ENCODE results near the gene CYB561D1.

CYB561D1 gene

DNA sequence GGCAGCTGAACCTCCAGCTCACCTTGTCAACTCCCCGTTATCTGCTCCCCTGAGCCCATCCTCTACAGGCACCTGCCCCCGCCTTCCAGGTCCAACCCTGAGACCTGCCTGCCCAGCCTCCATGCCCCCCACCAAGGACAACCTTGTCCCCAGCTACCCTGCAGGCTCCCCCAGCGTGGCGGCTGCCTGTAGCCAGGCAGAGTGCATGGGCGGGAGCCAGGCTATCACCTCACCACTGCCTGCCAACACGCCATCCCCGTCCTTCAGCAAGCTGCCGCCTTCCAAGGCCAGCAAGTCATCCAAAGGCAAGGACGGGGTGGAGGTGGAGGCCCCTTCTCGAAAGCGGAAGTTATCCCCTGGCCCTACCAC is 3.0 kb upstream of the CYB561D1 start:
- no peak overlapping the region for H3K27ac ChIP-seq (ENCODE audit: low read depth, low read length)
- peaks cover 19% of the 10 kb centered on the region for H3K36me3 ChIP-seq (ENCODE audit: control insufficient read depth, insufficient read depth, low read length)
- H3K9ac ChIP-seq (ENCODE audit: low read length) = no peak overlapping the region

DNA sequence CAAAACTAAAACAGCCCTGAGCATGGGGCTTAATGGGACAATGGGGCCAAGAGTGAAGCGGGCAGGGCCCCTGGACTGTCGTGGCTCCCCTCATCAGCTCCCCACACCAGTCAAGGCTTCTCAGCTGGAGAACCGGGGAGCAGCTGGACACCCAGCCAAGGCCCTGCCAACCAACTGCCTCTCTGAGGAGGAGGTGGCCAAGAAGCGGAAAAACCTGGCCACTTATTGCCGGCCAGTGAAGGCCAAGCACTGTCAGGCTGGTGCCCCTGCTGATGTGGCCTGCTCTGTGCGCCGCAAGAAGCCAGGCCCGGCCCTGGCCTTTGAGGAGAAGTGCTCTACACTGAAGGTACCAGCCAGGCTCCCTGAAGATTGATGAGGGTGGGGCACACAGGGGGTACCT is 2.5 kb upstream of the CYB561D1 start:
- Histone ChIP-seq H3K27me3 (ENCODE audit: control insufficient read depth, insufficient read depth, low read length) (no peaks in the 10 kb centered on the region), H3K27ac (ENCODE audit: low read depth, low read length) (no peak overlapping the region), H3K4me3 (ENCODE audit: low read depth, low read length) (no peak overlapping the region), H3K4me1 (ENCODE audit: control insufficient read depth, insufficient read depth, low read length) (peaks cover 5% of the 10 kb centered on the region; the same call in 1 of the 2 replicates), H3K36me3 (ENCODE audit: control insufficient read depth, insufficient read depth, low read length) (peaks cover 23% of the 10 kb centered on the region), H3K9ac (ENCODE audit: low read length) (no peak overlapping the region), H3K9me3 (ENCODE audit: control insufficient read depth, insufficient read depth, low read depth, low read length) (no peaks in the 10 kb centered on the region)

More for the DNA sequence above, 3.0 kb upstream of the CYB561D1 start:
- peaks cover 5% of the 10 kb centered on the region; the same call in 1 of the 2 replicates for H3K4me1 ChIP-seq (ENCODE audit: control insufficient read depth, insufficient read depth, low read length)
- H3K4me3 ChIP-seq (ENCODE audit: low read depth, low read length) = no peak overlapping the region
- no peaks in the 10 kb centered on the region for H3K9me3 ChIP-seq (ENCODE audit: control insufficient read depth, insufficient read depth, low read depth, low read length)
- no peaks in the 10 kb centered on the region for H3K27me3 ChIP-seq (ENCODE audit: control insufficient read depth, insufficient read depth, low read length)

DNA sequence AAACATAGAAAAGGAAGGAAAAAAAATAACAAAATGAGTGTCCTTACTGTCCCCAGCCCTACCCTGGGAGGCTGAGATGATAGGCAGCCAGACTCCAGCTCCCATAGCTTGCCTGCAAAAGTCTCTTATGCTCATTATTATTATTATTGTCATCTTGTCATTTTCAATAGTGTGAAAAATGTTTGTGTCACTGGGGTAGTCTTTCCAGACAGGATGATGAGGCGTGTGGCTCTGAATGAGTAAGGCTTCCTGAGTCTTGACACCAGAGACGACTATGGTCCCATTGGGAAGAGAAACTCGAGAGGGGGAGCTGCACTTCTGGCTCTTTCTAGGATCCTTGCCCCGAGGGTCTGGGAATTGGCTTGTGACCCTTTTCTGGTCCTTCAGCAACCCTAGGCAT is 1.1 kb upstream of the CYB561D1 start:
- Histone ChIP-seq H3K4me3 (ENCODE audit: low read depth, low read length) (no peak overlapping the region), H3K27ac (ENCODE audit: low read depth, low read length) (no peak overlapping the region), H3K4me1 (ENCODE audit: control insufficient read depth, insufficient read depth, low read length) (peaks cover 10% of the 10 kb centered on the region), H3K9me3 (ENCODE audit: control insufficient read depth, insufficient read depth, low read depth, low read length) (no peaks in the 10 kb centered on the region), H3K9ac (ENCODE audit: low read length) (no peak overlapping the region), H3K27me3 (ENCODE audit: control insufficient read depth, insufficient read depth, low read length) (no peaks in the 10 kb centered on the region), H3K36me3 (ENCODE audit: control insufficient read depth, insufficient read depth, low read length) (peaks cover 27% of the 10 kb centered on the region)

DNA sequence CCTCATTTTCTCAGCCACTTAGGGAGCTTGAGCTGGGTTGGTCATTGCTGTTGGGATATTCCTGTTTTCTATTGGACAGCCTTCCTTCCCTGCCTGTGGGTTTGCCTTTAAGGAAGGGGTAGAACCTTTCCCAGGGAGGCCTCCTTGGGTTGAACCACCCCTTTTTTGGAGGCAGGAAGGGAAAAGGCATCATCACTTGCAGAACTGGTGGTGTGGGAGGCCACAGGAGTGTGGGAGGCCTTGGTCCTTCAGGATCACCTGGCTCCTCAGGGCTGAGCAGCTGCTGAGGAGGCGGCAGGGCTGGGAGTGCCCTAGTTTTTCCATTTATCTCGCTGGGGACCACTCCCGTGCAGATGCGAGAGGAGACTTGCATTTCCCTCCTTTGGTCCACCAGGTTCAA is 667 bp upstream of the CYB561D1 start:
- peak overlapping the region; percentile 100; the same call in 1 of the 2 replicates for H3K4me3 ChIP-seq (ENCODE audit: low read depth, low read length)
- peaks cover 27% of the 10 kb centered on the region for H3K36me3 ChIP-seq (ENCODE audit: control insufficient read depth, insufficient read depth, low read length)
- H3K9me3 ChIP-seq (ENCODE audit: control insufficient read depth, insufficient read depth, low read depth, low read length) = no peaks in the 10 kb centered on the region
- H3K9ac ChIP-seq (ENCODE audit: low read length) = peak overlapping the region; percentile 52
- H3K27ac ChIP-seq (ENCODE audit: low read depth, low read length) = no peak overlapping the region
- H3K4me1 ChIP-seq (ENCODE audit: control insufficient read depth, insufficient read depth, low read length) = peaks cover 14% of the 10 kb centered on the region
- no peaks in the 10 kb centered on the region for H3K27me3 ChIP-seq (ENCODE audit: control insufficient read depth, insufficient read depth, low read length)

DNA sequence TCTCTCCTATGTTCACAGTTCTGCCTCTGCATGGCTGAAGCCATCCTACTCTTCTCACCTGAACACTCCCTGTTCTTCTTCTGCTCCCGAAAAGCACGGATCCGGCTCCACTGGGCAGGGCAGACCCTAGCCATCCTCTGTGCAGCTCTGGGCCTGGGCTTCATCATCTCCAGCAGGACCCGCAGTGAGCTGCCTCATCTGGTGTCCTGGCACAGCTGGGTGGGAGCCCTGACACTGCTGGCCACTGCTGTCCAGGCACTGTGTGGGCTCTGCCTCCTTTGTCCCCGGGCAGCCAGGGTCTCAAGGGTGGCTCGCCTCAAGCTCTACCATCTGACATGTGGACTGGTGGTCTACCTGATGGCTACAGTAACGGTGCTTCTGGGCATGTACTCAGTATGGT is 1.8 kb downstream of the CYB561D1 start:
- no peak overlapping the region for H3K27ac ChIP-seq (ENCODE audit: low read depth, low read length)
- H3K4me3 ChIP-seq (ENCODE audit: low read depth, low read length) = no peak overlapping the region
- H3K36me3 ChIP-seq (ENCODE audit: control insufficient read depth, insufficient read depth, low read length) = peaks cover 24% of the 10 kb centered on the region

DNA sequence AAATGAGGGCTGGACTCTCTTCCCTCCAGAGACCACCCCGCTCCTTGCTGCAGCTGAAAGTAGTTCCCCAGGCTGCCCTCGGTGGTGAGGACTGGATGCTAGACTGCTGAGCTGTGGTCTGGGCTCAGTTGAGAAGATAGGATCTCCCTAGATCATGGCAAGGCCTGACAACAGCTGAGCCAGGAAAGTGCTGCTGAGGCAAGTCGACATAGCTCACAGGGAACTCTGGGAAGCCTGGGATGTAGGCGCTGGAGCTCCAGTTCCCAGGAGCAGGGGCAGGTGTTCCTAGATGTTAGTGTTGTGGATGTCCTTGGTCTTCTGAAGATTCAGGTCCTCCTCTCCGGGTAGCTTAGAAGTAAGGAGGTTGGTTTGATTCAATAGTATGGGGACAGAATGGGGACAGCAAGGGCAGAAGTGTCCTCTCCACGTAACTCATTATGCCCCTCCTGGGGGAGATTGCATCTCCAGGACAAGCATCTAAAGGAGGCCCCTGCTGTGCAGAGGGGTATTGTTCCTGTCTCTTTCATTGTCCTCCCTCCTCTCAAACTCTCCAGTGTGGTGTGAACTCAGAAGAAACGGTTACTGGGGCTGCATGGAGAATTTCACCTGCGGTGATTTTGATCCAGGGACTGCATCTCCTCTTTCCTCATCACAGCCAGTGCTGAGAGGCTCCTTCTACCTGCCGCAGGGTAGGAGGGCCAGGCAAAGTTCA is 3.7 kb downstream of the CYB561D1 start:
- Histone ChIP-seq H3K27ac (ENCODE audit: low read depth, low read length) (no peak overlapping the region), H3K4me1 (ENCODE audit: control insufficient read depth, insufficient read depth, low read length) (peaks cover 22% of the 10 kb centered on the region), H3K9ac (ENCODE audit: low read length) (no peak overlapping the region), H3K9me3 (ENCODE audit: control insufficient read depth, insufficient read depth, low read depth, low read length) (no peaks in the 10 kb centered on the region), H3K27me3 (ENCODE audit: control insufficient read depth, insufficient read depth, low read length) (no peaks in the 10 kb centered on the region), H3K36me3 (ENCODE audit: control insufficient read depth, insufficient read depth, low read length) (peaks cover 16% of the 10 kb centered on the region), H3K4me3 (ENCODE audit: low read depth, low read length) (no peak overlapping the region)

More for the DNA sequence above, 1.8 kb downstream of the CYB561D1 start:
- no peaks in the 10 kb centered on the region for H3K9me3 ChIP-seq (ENCODE audit: control insufficient read depth, insufficient read depth, low read depth, low read length)
- H3K4me1 ChIP-seq (ENCODE audit: control insufficient read depth, insufficient read depth, low read length) = peaks cover 22% of the 10 kb centered on the region
- peak overlapping the region; percentile 10 for H3K9ac ChIP-seq (ENCODE audit: low read length)
- H3K27me3 ChIP-seq (ENCODE audit: control insufficient read depth, insufficient read depth, low read length) = no peaks in the 10 kb centered on the region

DNA sequence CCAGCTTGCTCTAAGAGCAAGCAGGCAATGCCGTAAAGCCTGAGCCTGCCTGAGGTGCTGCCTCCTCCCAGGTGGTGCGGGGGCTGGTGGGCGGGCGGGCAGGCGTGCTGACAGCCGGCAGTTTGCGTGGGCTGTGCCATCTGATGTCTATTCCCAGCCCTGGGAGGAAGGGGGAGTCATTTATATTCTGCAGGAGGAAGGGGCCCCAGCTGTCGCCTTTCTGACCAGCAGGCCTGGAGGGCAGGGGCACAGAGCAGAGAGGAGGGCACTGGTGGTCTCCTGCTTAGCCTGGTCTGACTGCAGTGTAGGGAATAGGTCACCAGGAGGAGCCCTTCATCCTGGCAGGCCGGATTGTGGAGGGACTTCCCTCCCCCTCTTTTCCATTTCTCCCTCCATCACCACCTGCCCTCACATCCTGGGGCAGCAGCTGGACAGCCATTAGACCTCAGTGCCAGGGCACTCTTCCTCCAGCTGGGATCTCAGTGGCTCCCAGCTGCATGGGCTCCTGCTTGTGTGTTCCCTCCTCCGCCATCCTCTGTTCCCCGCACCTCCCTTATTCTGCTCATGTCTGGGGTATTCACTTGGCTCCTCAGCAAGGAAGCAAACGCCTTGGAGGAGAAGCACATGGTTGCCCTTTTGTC is 4.4 kb downstream of the CYB561D1 start:
- H3K36me3 ChIP-seq (ENCODE audit: control insufficient read depth, insufficient read depth, low read length) = peaks cover 16% of the 10 kb centered on the region
- H3K4me1 ChIP-seq (ENCODE audit: control insufficient read depth, insufficient read depth, low read length) = peaks cover 22% of the 10 kb centered on the region
- no peak overlapping the region for H3K27ac ChIP-seq (ENCODE audit: low read depth, low read length)
- no peaks in the 10 kb centered on the region for H3K9me3 ChIP-seq (ENCODE audit: control insufficient read depth, insufficient read depth, low read depth, low read length)
- H3K27me3 ChIP-seq (ENCODE audit: control insufficient read depth, insufficient read depth, low read length) = no peaks in the 10 kb centered on the region
- H3K9ac ChIP-seq (ENCODE audit: low read length) = no peak overlapping the region
- no peak overlapping the region for H3K4me3 ChIP-seq (ENCODE audit: low read depth, low read length)

DNA sequence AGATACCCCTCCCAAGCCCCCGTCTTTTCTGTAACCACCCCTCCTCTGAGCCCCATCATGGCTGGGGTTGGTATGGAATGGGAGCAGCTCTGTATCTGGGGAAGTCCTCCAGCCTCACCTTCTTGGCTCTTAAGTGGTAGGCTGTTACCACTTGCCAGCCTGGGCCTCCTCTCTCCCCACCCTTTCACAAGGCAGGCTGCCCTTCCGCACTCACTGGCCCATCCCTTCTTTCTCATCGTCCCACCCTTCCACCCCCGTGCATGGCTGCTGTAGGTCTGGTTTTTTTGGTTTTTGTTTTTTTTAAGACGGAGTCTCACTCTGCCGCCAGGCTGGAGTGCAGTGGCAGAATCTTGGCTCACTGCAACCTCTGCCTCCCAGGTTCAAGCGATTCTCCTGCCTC is 5.2 kb downstream of the CYB561D1 start:
- peaks cover 16% of the 10 kb centered on the region for H3K36me3 ChIP-seq (ENCODE audit: control insufficient read depth, insufficient read depth, low read length)
- H3K4me3 ChIP-seq (ENCODE audit: low read depth, low read length) = no peak overlapping the region
- peaks cover 17% of the 10 kb centered on the region for H3K4me1 ChIP-seq (ENCODE audit: control insufficient read depth, insufficient read depth, low read length)
- H3K9me3 ChIP-seq (ENCODE audit: control insufficient read depth, insufficient read depth, low read depth, low read length) = no peaks in the 10 kb centered on the region
- no peaks in the 10 kb centered on the region for H3K27me3 ChIP-seq (ENCODE audit: control insufficient read depth, insufficient read depth, low read length)
- H3K27ac ChIP-seq (ENCODE audit: low read depth, low read length) = no peak overlapping the region
- no peak overlapping the region for H3K9ac ChIP-seq (ENCODE audit: low read length)

DNA sequence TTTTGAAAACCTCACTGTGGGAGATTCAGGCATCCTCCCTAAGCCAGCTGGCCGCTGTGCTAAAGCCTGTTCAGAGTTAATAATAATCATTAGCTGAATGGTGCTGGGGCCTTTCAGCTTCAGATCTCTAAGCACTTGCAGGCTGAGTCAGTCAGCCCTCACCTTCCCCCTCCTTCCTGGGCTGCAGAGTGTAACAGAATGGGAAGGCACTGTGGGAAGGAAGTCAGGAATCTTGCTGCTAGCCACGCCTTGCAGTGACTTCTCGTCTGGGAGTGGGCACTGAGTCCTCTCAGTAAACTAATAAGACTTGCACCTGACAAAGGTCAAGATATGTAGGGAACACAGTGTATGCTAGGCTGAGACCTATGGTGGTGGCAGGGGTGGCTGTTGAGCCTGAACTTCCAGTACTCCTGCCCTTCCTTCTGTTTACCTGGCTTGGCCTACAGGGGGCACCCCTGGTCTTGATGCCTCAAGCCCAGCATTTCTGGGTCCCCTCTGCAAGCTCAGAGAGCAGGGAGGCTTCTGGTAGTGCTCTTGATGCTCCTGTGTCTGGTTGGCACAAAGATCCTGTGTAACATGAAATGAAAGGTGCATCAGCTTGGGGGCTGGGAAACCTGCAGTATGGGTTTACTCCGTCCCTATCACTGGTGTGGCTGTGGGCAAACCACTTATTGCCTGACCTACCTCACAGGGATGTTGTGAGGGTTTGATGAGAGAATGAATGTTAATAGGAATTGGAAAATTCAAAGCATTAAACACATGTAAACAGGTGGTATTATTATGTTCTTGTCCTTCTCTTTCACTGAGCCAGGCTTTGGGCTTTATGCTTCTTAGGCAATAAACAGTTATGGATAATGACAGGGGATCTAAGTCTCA is 6.0 kb downstream of the CYB561D1 start:
- H3K4me1 ChIP-seq (ENCODE audit: control insufficient read depth, insufficient read depth, low read length) = peaks cover 17% of the 10 kb centered on the region
- no peaks in the 10 kb centered on the region for H3K9me3 ChIP-seq (ENCODE audit: control insufficient read depth, insufficient read depth, low read depth, low read length)
- H3K9ac ChIP-seq (ENCODE audit: low read length) = no peak overlapping the region
- no peak overlapping the region for H3K27ac ChIP-seq (ENCODE audit: low read depth, low read length)
- peaks cover 16% of the 10 kb centered on the region for H3K36me3 ChIP-seq (ENCODE audit: control insufficient read depth, insufficient read depth, low read length)
- H3K27me3 ChIP-seq (ENCODE audit: control insufficient read depth, insufficient read depth, low read length) = no peaks in the 10 kb centered on the region
- no peak overlapping the region for H3K4me3 ChIP-seq (ENCODE audit: low read depth, low read length)

DNA sequence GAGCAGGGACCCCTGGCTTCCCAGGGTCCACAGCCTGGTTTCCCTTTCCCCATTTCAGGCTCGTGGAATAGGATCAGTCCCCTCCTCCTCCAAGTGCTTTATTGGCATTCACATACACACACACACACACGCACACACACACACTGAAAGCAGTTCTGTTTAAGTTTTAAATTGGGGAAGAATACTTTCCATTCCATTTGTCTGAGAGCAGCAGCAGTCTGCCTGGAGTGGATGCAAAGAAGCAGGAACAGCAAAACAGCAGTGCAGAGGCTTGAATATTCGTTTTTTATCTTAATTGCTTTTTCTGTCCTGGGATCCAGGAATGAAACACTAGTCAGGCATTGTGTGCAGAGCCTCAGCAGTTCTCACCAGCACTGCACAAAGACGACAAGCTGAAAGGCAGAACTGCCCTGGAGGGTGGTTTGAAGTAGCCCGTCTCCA is 7.1 kb downstream of the CYB561D1 start:
- H3K4me3 ChIP-seq (ENCODE audit: low read depth, low read length) = no peak overlapping the region
- H3K9ac ChIP-seq (ENCODE audit: low read length) = no peak overlapping the region
- peaks cover 17% of the 10 kb centered on the region for H3K4me1 ChIP-seq (ENCODE audit: control insufficient read depth, insufficient read depth, low read length)
- H3K27me3 ChIP-seq (ENCODE audit: control insufficient read depth, insufficient read depth, low read length) = peaks cover 2% of the 10 kb centered on the region; the same call in 1 of the 2 replicates
- peaks cover 12% of the 10 kb centered on the region for H3K36me3 ChIP-seq (ENCODE audit: control insufficient read depth, insufficient read depth, low read length)
- no peak overlapping the region for H3K27ac ChIP-seq (ENCODE audit: low read depth, low read length)
- H3K9me3 ChIP-seq (ENCODE audit: control insufficient read depth, insufficient read depth, low read depth, low read length) = no peaks in the 10 kb centered on the region

Measured in HUES6 (cell line).